Spleen (tissue), 11 donors: ENCODE measurements around the gene EXOC6B. TPM values are rescaled to one million over a fixed set of nuclear protein-coding genes. Genes with fewer than 3 reads are reported as not detected.

ENCODE experiments used
- DNase-seq: peaks from one replicate; pipeline ENCODE4 v3.0.0-alpha.2; 2020
- H3K27ac ChIP-seq, 8 donors: fragments of 200-600 bp; sonication (generic) in 7 of 8; 1 replicate in 4 of 8; 2 replicates in 4 of 8; pipeline versions ENCODE4 v1.5.0 to v1.8.0; 2016 to 2021; ENCODE audit warnings: inconsistent platforms in 4 of 8, mild to moderate bottlenecking in 4 of 8, moderate library complexity in 1 of 8
- H3K27me3 ChIP-seq, 7 donors: fragments of 200-600 bp; sonication (generic) in 6 of 7; replicated peaks in 1 of 7; 1 replicate in 4 of 7; 2 replicates in 3 of 7; pipeline versions ENCODE4 v1.5.0 to v1.8.0; 2016 to 2021; ENCODE audit warnings: inconsistent platforms in 3 of 7, mild to moderate bottlenecking in 1 of 7
- H3K36me3 ChIP-seq, 6 donors: fragments of 200-600 bp; sonication (generic) in 5 of 6; 1 replicate in 4 of 6; 2 replicates in 2 of 6; pipeline versions ENCODE4 v1.5.0 to v1.8.0; 2016 to 2021; ENCODE audit warnings: inconsistent platforms in 2 of 6
- H3K4me1 ChIP-seq, 6 donors: fragments of 200-600 bp; sonication (generic) in 5 of 6; 1 replicate in 3 of 6; 2 replicates in 3 of 6; pipeline versions ENCODE4 v1.5.0 to v1.8.0; 2016 to 2021; ENCODE audit warnings: inconsistent platforms in 3 of 6
- H3K4me3 ChIP-seq, 8 donors: fragments of 200-600 bp; sonication (generic) in 7 of 8; 1 replicate in 4 of 8; 2 replicates in 4 of 8; pipeline versions ENCODE4 v1.5.0 to v1.8.0; 2016 to 2021; ENCODE audit warnings: inconsistent platforms in 4 of 8, mild to moderate bottlenecking in 4 of 8, moderate library complexity in 2 of 8
- H3K9me3 ChIP-seq, 8 donors: fragments of 200-600 bp; sonication (generic) in 7 of 8; 1 replicate in 4 of 8; 2 replicates in 4 of 8; pipeline versions ENCODE4 v1.5.0 to v1.8.0; 2016 to 2021; ENCODE audit warnings: inconsistent platforms in 4 of 8
- POLR2A ChIP-seq, 3 donors: fragments of 450-650 bp; IDR thresholded peaks; one replicate each; pipeline ENCODE4 v1.5.1; 2017; ENCODE audit warnings: antibody characterized with exemption in 3 of 3, mild to moderate bottlenecking in 1 of 3
- POLR2AphosphoS5 ChIP-seq, 3 donors: sonication (generic); formaldehyde crosslinking; IDR thresholded peaks; one replicate each; pipeline ENCODE4 v1.5.1; 2017; ENCODE audit warnings: antibody characterized with exemption in 3 of 3
- WGBS, 5 donors: extraction: QIAGEN DNeasy Blood & Tissue Kit in 3 of 5; methylation state at CpG; one replicate each; pipeline versions ENCODE4 v1.1.5 to v1.1.7; 2013 to 2018; 5-methylcytosine and 5-hydroxymethylcytosine counted together
- intact Hi-C: fragments of 100-400 bp; cut with DNase I; formaldehyde crosslinking; loops from one replicate; pipeline ENCODE4 v1.15.0; 2023; ENCODE audit warnings: low total_unique reads
- polyA plus RNA-seq, 3 donors: library from polyadenylated mRNA; stranded (reverse); fragments of 200-250 nt; gene quantifications; one replicate each; pipeline ENCODE4 v1.2.1, GENCODE V29; 2013
- total RNA-seq, 7 donors: library from RNA; depleted of rRNA in 3 of 7; stranded (reverse); fragments of >200 nt in 3 of 7; fragmentation: NEBNext Ultra II Directional in 4 of 7; extraction: Animal tissue kit (Norgen Biotek cat#: 25700) in 4 of 7; gene quantifications; one replicate each; pipeline versions ENCODE4 v1.1.0 to v1.2.1, GENCODE V29; 2016 to 2021
- TF ChIP-seq, protein P1 (sequence below), 11 experiments: fragments of 200-600 bp in 7 of 11; fragments of 450-650 bp in 4 of 11; sonication (generic) in 4 of 11; IDR thresholded peaks in 8 of 11; conservative IDR thresholded peaks in 3 of 11; 1 replicate in 7 of 11; 2 replicates in 4 of 11; pipeline versions ENCODE4 v1.4.0 to v1.8.0; 2016 to 2021; ENCODE audit warnings: antibody characterized with exemption in 11 of 11, inconsistent platforms in 4 of 11, mild to moderate bottlenecking in 1 of 11
- donor health status: healthy with polysubstance abuse.
- donor health status: DM: no; HTN: no; CAD: no; lungs with moderate emphysema.
- donor health status: DM: no; HTN: no; CAD: no.
- donor health status: Bipolar disorder and iron deficiency.
- donor health status: healthy.
- donor health status: DM: no; HTN: no; CAD: no.
- donor health status: DM: yes; HTN: yes; CAD: no.

EXOC6B gene
- total and polyA plus RNA-seq, 10 donors: 1.0 to 27.9 (median 18.0) TPM

DNA sequence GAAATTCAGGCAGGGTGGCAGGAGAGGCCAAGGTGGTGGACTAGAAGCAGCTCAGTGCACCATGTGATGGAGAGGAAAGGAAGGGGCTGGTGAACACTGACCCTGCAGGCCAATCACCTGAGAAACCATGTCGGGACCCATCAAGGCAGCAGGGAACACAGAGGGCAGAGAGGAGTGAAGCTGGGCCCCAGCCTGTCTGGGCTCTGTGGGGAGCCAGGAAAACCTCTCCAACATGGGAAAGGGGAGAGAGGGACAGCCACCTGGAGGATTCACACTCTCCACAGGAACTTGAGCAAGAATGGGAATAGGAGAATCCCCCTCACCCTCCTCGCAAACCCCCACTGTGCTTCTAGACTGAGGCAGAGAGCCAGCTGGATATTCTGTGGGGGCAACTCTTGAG lies 592.6 kb downstream of the EXOC6B start:
- Histone ChIP-seq H3K9me3 (no peaks in the 10 kb centered on the region), H3K36me3 (no peaks in the 10 kb centered on the region), H3K4me3 (no peak overlapping the region), H3K27ac (no peak overlapping the region), H3K4me1 (no peaks in the 10 kb centered on the region), H3K27me3 (no peaks in the 10 kb centered on the region)
- no peak for DNase-seq
- 75 to 94% (median 89%) methylated on average over 1 to 2 of the region's 2 CpGs for WGBS, 5 donors
- intact Hi-C loops: no loop called here
- TF ChIP-seq POLR2A (IDR thresholded peaks at IDR 0.05): no peak
- TF ChIP-seq POLR2AphosphoS5 (IDR thresholded peaks at IDR 0.05): no peak
- TF ChIP-seq, protein P1, sequence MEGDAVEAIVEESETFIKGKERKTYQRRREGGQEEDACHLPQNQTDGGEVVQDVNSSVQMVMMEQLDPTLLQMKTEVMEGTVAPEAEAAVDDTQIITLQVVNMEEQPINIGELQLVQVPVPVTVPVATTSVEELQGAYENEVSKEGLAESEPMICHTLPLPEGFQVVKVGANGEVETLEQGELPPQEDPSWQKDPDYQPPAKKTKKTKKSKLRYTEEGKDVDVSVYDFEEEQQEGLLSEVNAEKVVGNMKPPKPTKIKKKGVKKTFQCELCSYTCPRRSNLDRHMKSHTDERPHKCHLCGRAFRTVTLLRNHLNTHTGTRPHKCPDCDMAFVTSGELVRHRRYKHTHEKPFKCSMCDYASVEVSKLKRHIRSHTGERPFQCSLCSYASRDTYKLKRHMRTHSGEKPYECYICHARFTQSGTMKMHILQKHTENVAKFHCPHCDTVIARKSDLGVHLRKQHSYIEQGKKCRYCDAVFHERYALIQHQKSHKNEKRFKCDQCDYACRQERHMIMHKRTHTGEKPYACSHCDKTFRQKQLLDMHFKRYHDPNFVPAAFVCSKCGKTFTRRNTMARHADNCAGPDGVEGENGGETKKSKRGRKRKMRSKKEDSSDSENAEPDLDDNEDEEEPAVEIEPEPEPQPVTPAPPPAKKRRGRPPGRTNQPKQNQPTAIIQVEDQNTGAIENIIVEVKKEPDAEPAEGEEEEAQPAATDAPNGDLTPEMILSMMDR (IDR thresholded peaks at IDR 0.05 in 8 of 11, conservative IDR thresholded peaks at IDR 0.05 in 3 of 11): no peak

DNA sequence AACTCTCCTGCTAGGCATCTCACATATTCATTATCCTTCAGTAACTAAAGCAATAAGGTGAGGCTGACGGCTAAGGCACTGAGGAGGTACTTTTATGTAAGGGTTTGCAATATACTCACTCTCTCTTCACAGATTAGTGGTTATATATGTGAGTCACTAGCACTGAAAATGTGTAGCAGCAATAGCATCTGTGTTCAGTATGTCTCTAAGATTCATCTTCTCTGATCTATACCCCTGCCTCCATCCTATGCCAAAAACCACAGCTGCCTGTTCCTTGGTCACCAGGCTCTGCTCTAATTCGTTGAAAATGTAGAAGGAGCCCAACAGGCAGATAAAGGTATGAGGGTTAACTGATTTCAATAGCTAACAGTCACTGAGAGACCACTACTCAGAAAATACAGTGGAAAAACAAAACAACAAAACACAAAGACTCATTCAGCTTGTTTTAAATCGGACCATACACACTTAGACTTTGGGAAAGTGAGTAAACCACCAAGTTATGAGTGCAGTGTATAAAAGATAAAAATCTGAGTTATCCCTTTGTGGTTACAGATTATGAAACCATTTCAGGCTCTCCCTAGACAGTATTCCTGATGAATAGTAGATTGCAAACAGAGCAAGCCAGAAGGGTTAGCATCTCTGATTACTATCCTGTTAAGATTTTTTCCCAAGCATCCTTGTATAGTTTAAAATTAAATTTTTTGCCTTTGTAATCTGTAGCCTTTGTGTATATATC lies 602.8 kb downstream of the EXOC6B start:
- TF ChIP-seq, protein P1 (IDR thresholded peaks at IDR 0.05 in 8 of 11, conservative IDR thresholded peaks at IDR 0.05 in 3 of 11): no peak
- TF ChIP-seq POLR2A (IDR thresholded peaks at IDR 0.05): no peak
- no peak for TF ChIP-seq POLR2AphosphoS5 (IDR thresholded peaks at IDR 0.05)
- Histone ChIP-seq H3K4me1 (no peaks in the 10 kb centered on the region), H3K9me3 (no peaks in the 10 kb centered on the region), H3K36me3 (no peaks in the 10 kb centered on the region), H3K27ac (no peak overlapping the region), H3K4me3 (no peak overlapping the region), H3K27me3 (no peaks in the 10 kb centered on the region)
- DNase-seq: no peak
- intact Hi-C loops: no loop called here
- WGBS, 5 donors: 60 to 76% (median 73%) methylated on average over 3 of the region's 3 CpGs

DNA sequence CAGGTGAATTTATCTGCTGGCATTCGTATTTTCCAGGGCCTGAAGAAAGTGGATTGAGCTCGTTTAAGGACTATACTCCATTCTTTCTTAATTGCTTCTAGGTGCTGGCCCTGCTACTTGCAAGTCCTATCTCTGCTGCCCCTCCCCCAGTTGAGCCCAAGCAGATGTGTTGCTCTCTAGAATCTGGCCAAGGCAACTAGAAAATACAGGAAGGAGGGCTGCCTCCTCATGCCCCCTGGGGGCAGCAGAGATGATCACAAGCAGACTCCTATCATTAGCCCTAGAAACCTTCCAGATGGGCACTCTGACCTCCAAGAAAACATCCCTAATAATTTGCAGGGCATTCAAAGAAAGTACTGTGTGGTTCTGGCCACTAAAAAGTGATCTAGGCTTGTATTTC lies 605.7 kb downstream of the EXOC6B start:
- 54 to 80% (median 71%) methylated on average over 2 of the region's 2 CpGs for WGBS, 5 donors
- DNase-seq: no peak
- Histone ChIP-seq H3K4me3 (no peak overlapping the region), H3K9me3 (no peaks in the 10 kb centered on the region), H3K27me3 (no peaks in the 10 kb centered on the region), H3K27ac (no peak overlapping the region), H3K36me3 (no peaks in the 10 kb centered on the region), H3K4me1 (no peaks in the 10 kb centered on the region)
- TF ChIP-seq POLR2AphosphoS5 (IDR thresholded peaks at IDR 0.05) (no peak), POLR2A (IDR thresholded peaks at IDR 0.05) (no peak)
- TF ChIP-seq, protein P1 (IDR thresholded peaks at IDR 0.05 in 8 of 11, conservative IDR thresholded peaks at IDR 0.05 in 3 of 11): no peak
- intact Hi-C loops: no loop called here

DNA sequence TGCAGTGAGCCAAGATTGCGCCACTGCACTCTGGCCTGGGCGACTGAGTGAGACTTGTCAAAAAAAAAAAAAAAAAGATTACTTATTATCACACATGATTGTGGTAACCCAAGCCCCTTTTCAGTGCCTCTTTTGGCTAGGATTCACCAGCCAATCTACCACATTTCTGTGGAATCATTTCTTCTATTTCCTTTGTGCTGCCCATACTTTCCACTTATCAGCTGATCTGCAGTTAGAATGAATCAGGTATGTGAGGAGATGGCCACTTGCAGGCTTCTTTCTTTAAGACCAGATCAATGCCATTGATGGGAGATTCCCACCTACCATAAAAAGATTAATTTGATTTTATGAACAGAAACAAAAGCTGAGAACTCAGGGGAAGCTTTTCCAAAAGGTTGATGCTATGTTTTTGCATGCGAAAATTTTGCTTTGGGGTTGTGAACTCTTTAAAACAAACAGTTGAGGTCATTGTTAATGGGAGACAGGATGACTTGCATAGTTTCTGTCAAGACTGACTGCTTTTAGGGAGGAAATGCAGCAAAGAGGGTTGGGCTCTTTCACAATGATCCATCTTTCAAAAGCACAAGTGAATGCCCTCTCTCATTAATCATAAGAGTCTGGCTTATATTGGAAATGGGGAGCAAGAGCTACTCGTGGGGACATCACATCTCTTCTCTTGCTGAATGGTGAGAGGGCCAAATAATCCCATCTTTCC lies 611.2 kb downstream of the EXOC6B start:
- intact Hi-C loops: no loop called here
- no peaks in the 10 kb centered on the region for H3K27me3 ChIP-seq

More for the DNA sequence above, 611.2 kb downstream of the EXOC6B start:
- H3K27ac ChIP-seq: peak overlapping the region in 1 of 8 donors; percentile 82
- TF ChIP-seq POLR2A (IDR thresholded peaks at IDR 0.05) (no peak), POLR2AphosphoS5 (IDR thresholded peaks at IDR 0.05) (no peak)
- TF ChIP-seq, protein P1 (IDR thresholded peaks at IDR 0.05 in 8 of 11, conservative IDR thresholded peaks at IDR 0.05 in 3 of 11): no peak
- H3K4me1 ChIP-seq: no peaks in the 10 kb centered on the region
- DNase-seq: no peak
- 52 to 77% (median 62%) methylated on average over 4 of the region's 4 CpGs for WGBS, 5 donors
- H3K4me3 ChIP-seq: no peak overlapping the region
- H3K9me3 ChIP-seq: no peaks in the 10 kb centered on the region
- no peaks in the 10 kb centered on the region for H3K36me3 ChIP-seq
